ENCODE data around the gene TMCC1.
"Not testable (repeated sequence)": the region's sequence is repeated elsewhere in the genome, so short reads cannot be mapped to it uniquely, and the experiment has no call there.

TMCC1 gene

GRCh38 chr3:129893581-129894070 is at the start of gene TMCC1:
TSS of gene TMCC1 (minus strand) at chr3:129893711.
- in situ Hi-C loops (cut with MboI; ENCODE audit: low pct_unique_long_range_greater_than_20kb, low sequenced_read_pairs), result no loop called here
- peak; percentile 88 for DNase-seq

- DNase-seq, result no peak
- in situ Hi-C loops (cut with MboI; ENCODE audit: low pct_unique_long_range_greater_than_20kb, low sequenced_read_pairs), result loop anchor here (25.0 kb wide), 1 partner anchor 306 kb away; no protein-coding TSS in a partner anchor
Observed at GRCh38 chr3:129943020-129943419, 49.5 kb upstream of the TMCC1 start.

GRCh38 chr3:129942296-129942695 is 48.8 kb upstream of the TMCC1 start:
- in situ Hi-C loops (cut with MboI; ENCODE audit: low pct_unique_long_range_greater_than_20kb, low sequenced_read_pairs), result loop anchor here (25.0 kb wide), 1 partner anchor 305 kb away; no protein-coding TSS in a partner anchor

GRCh38 chr3:129940086-129940485 is 46.6 kb upstream of the TMCC1 start:
- in situ Hi-C loops (cut with MboI; ENCODE audit: low pct_unique_long_range_greater_than_20kb, low sequenced_read_pairs), result loop anchor here (25.0 kb wide), 1 partner anchor 303 kb away; no protein-coding TSS in a partner anchor
- no peak for DNase-seq

More at GRCh38 chr3:129942296-129942695, 48.8 kb upstream of the TMCC1 start:
- DNase-seq, result peak; percentile 92

GRCh38 chr3:129938140-129938930 is 44.8 kb upstream of the TMCC1 start:
- in situ Hi-C loops (cut with MboI; ENCODE audit: low pct_unique_long_range_greater_than_20kb, low sequenced_read_pairs), result loop anchor here (25.0 kb wide), 1 partner anchor 301 kb away; no protein-coding TSS in a partner anchor
- no peak for DNase-seq

GRCh38 chr3:129937717-129938116 is 44.2 kb upstream of the TMCC1 start:
- in situ Hi-C loops (cut with MboI; ENCODE audit: low pct_unique_long_range_greater_than_20kb, low sequenced_read_pairs), result loop anchor here (25.0 kb wide), 1 partner anchor 300 kb away; no protein-coding TSS in a partner anchor
- no peak for DNase-seq

- in situ Hi-C loops (cut with MboI; ENCODE audit: low pct_unique_long_range_greater_than_20kb, low sequenced_read_pairs), result loop anchor here (25.0 kb wide), 1 partner anchor 299 kb away; no protein-coding TSS in a partner anchor
- DNase-seq, result peak; percentile 65
Observed at GRCh38 chr3:129936757-129937156, 43.2 kb upstream of the TMCC1 start.

GRCh38 chr3:129934234-129935123 is 41.0 kb upstream of the TMCC1 start:
- in situ Hi-C loops (cut with MboI; ENCODE audit: low pct_unique_long_range_greater_than_20kb, low sequenced_read_pairs), result loop anchor here (25.0 kb wide), 1 partner anchor 297 kb away; no protein-coding TSS in a partner anchor
- peak; percentile 61 for DNase-seq

GRCh38 chr3:129933471-129933870 is 40.0 kb upstream of the TMCC1 start:
- DNase-seq, result no peak
- in situ Hi-C loops (cut with MboI; ENCODE audit: low pct_unique_long_range_greater_than_20kb, low sequenced_read_pairs), result loop anchor here (25.0 kb wide), 1 partner anchor 296 kb away; no protein-coding TSS in a partner anchor

- no peak for DNase-seq
- in situ Hi-C loops (cut with MboI; ENCODE audit: low pct_unique_long_range_greater_than_20kb, low sequenced_read_pairs), result loop anchor here (25.0 kb wide), 1 partner anchor 292 kb away; no protein-coding TSS in a partner anchor
Observed at GRCh38 chr3:129929383-129929782, 35.9 kb upstream of the TMCC1 start.

- no peak for DNase-seq
- in situ Hi-C loops (cut with MboI; ENCODE audit: low pct_unique_long_range_greater_than_20kb, low sequenced_read_pairs), result loop anchor here (25.0 kb wide), 1 partner anchor 290 kb away; no protein-coding TSS in a partner anchor
Observed at GRCh38 chr3:129927072-129927471, 33.6 kb upstream of the TMCC1 start.

GRCh38 chr3:129919806-129920205 is 26.3 kb upstream of the TMCC1 start:
- no peak for DNase-seq
- in situ Hi-C loops (cut with MboI; ENCODE audit: low pct_unique_long_range_greater_than_20kb, low sequenced_read_pairs), result no loop called here

GRCh38 chr3:129919357-129919756 is 25.8 kb upstream of the TMCC1 start:
- in situ Hi-C loops (cut with MboI; ENCODE audit: low pct_unique_long_range_greater_than_20kb, low sequenced_read_pairs), result no loop called here
- DNase-seq, result no peak

- in situ Hi-C loops (cut with MboI; ENCODE audit: low pct_unique_long_range_greater_than_20kb, low sequenced_read_pairs), result no loop called here
- DNase-seq, result no peak
Observed at GRCh38 chr3:129918461-129918860, 24.9 kb upstream of the TMCC1 start.

GRCh38 chr3:129917423-129918007 is 24.0 kb upstream of the TMCC1 start:
- in situ Hi-C loops (cut with MboI; ENCODE audit: low pct_unique_long_range_greater_than_20kb, low sequenced_read_pairs), result no loop called here
- peak; percentile 49 for DNase-seq

GRCh38 chr3:129913618-129914017 is 20.1 kb upstream of the TMCC1 start:
- no peak for DNase-seq

GRCh38 chr3:129911261-129911861 is 17.9 kb upstream of the TMCC1 start:
- peak; percentile 86 for DNase-seq
- in situ Hi-C loops (cut with MboI; ENCODE audit: low pct_unique_long_range_greater_than_20kb, low sequenced_read_pairs), result no loop called here

More at GRCh38 chr3:129913618-129914017, 20.1 kb upstream of the TMCC1 start:
- in situ Hi-C loops (cut with MboI; ENCODE audit: low pct_unique_long_range_greater_than_20kb, low sequenced_read_pairs), result no loop called here

GRCh38 chr3:129909235-129909634 is 15.7 kb upstream of the TMCC1 start:
- in situ Hi-C loops (cut with MboI; ENCODE audit: low pct_unique_long_range_greater_than_20kb, low sequenced_read_pairs); DNase-seq: not testable (repeated sequence)

Data from KBM-7 (cell line).